GM23338 (cell line): Measurements from ENCODE around the gene MFAP4. TPM values are rescaled to one million over a fixed set of nuclear protein-coding genes. Genes with fewer than 3 reads are reported as not detected.

Experiments
- ATAC-seq: fragments of 200-7000 bp; cut with Tn5 transposase; 3 replicates; pipeline ENCODE4 v1.9.1; 2020
- DNase-seq: peaks from one replicate; pipeline ENCODE4 v3.0.0-alpha.2; 2015; ENCODE audit warnings: low spot score
- H2AFZ ChIP-seq: fragments of 200-600 bp; sonication (generic); 2 replicates; pipeline ENCODE4 v1.8.0; 2016; ENCODE audit warnings: antibody characterized with exemption, mild to moderate bottlenecking, moderate library complexity
- H3F3A ChIP-seq: fragments of 200-600 bp; sonication (generic); replicated peaks from 2 replicates; pipeline ENCODE4 v1.8.0; 2017; ENCODE audit warnings: antibody characterized with exemption, mixed run types, low read depth
- H3K27ac ChIP-seq: fragments of 200-600 bp; sonication (generic); 2 replicates; pipeline ENCODE4 v1.6.1; 2016; ENCODE audit warnings: low read depth
- H3K27me3 ChIP-seq: fragments of 200-600 bp; sonication (generic); 2 replicates; pipeline ENCODE4 v1.8.0; 2016; ENCODE audit warnings: mild to moderate bottlenecking, mixed run types, moderate library complexity; ENCODE audit not compliant: insufficient read depth
- H3K36me3 ChIP-seq: fragments of 200-600 bp; sonication (generic); 2 replicates; pipeline ENCODE4 v1.8.0; 2016; ENCODE audit warnings: mild to moderate bottlenecking; ENCODE audit not compliant: insufficient read depth
- H3K4me1 ChIP-seq: fragments of 200-600 bp; sonication (generic); 2 replicates; pipeline ENCODE4 v1.8.0; 2016; ENCODE audit warnings: mild to moderate bottlenecking, moderate library complexity; ENCODE audit not compliant: insufficient read depth
- H3K4me2 ChIP-seq: fragments of 200-600 bp; sonication (generic); 2 replicates; pipeline ENCODE4 v1.7.1; 2017; ENCODE audit warnings: mixed run types
- H3K4me3 ChIP-seq: fragments of 200-600 bp; sonication (generic); 2 replicates; pipeline ENCODE4 v1.6.1; 2016; ENCODE audit warnings: mixed run types
- H3K79me2 ChIP-seq: fragments of 200-600 bp; sonication (generic); replicated peaks from 2 replicates; pipeline ENCODE4 v1.8.0; 2017; ENCODE audit warnings: mild to moderate bottlenecking; ENCODE audit not compliant: insufficient read depth
- H3K9me2 ChIP-seq: fragments of 200-600 bp; sonication (generic); 2 replicates; pipeline ENCODE4 v1.8.0; 2017; ENCODE audit not compliant: insufficient read depth
- H4K20me1 ChIP-seq: fragments of 200-600 bp; sonication (generic); replicated peaks from 2 replicates; pipeline ENCODE4 v1.8.0; 2017; ENCODE audit warnings: mild to moderate bottlenecking; ENCODE audit not compliant: insufficient read depth
- H3K27ac Mint-ChIP-seq: 2 replicates; pipeline ENCODE4 v1.8.0; 2020; ENCODE audit warnings: inconsistent platforms, mild to moderate bottlenecking, moderate library complexity, mixed read lengths
- H3K27me3 Mint-ChIP-seq: 3 replicates; pipeline ENCODE4 v1.8.0; 2022; ENCODE audit warnings: low read depth, mild to moderate bottlenecking, moderate library complexity, mixed read lengths, inconsistent platforms; ENCODE audit not compliant: insufficient read depth, poor library complexity
- H3K36me3 Mint-ChIP-seq: 3 replicates; pipeline ENCODE4 v1.8.0; 2021; ENCODE audit warnings: low read depth, mild to moderate bottlenecking, inconsistent platforms, moderate library complexity, mixed read lengths
- H3K4me1 Mint-ChIP-seq: 3 replicates; pipeline ENCODE4 v1.8.0; 2020; ENCODE audit warnings: mild to moderate bottlenecking, inconsistent platforms, mixed read lengths
- H3K4me3 Mint-ChIP-seq: 3 replicates; pipeline ENCODE4 v1.8.0; 2021; ENCODE audit warnings: moderate library complexity, mild to moderate bottlenecking, inconsistent platforms, mixed read lengths
- H3K9me3 Mint-ChIP-seq: 3 replicates; pipeline ENCODE4 v1.8.0; 2020; ENCODE audit warnings: moderate library complexity, mild to moderate bottlenecking, inconsistent platforms, mixed read lengths
- CTCF ChIP-seq, 2 experiments: fragments of 200-600 bp in 1 of 2; sonication (generic) in 1 of 2; conservative IDR thresholded peaks; 2 replicates each; pipeline versions ENCODE4 v1.5.1 to v1.6.1; 2016 to 2017; ENCODE audit warnings: antibody characterized with exemption in 2 of 2, low read depth in 2 of 2, mild to moderate bottlenecking in 2 of 2, moderate library complexity in 1 of 2
- EZH2 ChIP-seq: fragments of 200-600 bp; sonication (generic); IDR thresholded peaks from one replicate; pipeline ENCODE4 v1.8.0; 2017; ENCODE audit warnings: antibody characterized with exemption, mild to moderate bottlenecking, low read depth; ENCODE audit not compliant: unreplicated experiment
- EZH2phosphoT487 ChIP-seq: fragments of 200-600 bp; sonication (generic); IDR thresholded peaks from one replicate; pipeline ENCODE4 v1.8.1; 2018; ENCODE audit warnings: antibody characterized with exemption; ENCODE audit not compliant: unreplicated experiment
- POLR2AphosphoS5 ChIP-seq: IDR thresholded peaks from 2 replicates; pipeline ENCODE4 v1.6.1; 2016; ENCODE audit warnings: antibody characterized with exemption, low read depth
- REST ChIP-seq: IDR thresholded peaks from one replicate; pipeline ENCODE4 v1.6.1; 2018; ENCODE audit warnings: antibody characterized with exemption; ENCODE audit not compliant: unreplicated experiment
- ZNF114 ChIP-seq: fragments of 250-450 bp; sonication (Bioruptor Pico); IDR thresholded peaks from 2 replicates; pipeline ENCODE4 v1.5.0; 2020; ENCODE audit warnings: mild to moderate bottlenecking, moderate library complexity
- polyA plus RNA-seq: library from polyadenylated mRNA; unstranded; fragments of >200 nt; fragmentation: Nextera tagmentation; extraction: Ambion mirVana; gene quantifications from 2 replicates; pipeline ENCODE4 v1.2.1, GENCODE V29; 2016
- total RNA-seq: library from RNA; depleted of rRNA; stranded (reverse); fragments of >200 nt; shearing (Covaris generic); gene quantifications from 2 replicates; pipeline ENCODE4 v1.2.3, GENCODE V29; 2014

Gene MFAP4
- total and polyA plus RNA-seq, 2 experiments from 2014 or later: 7.7 to 9.7 TPM

- no peak overlapping the region; the same call in 2 of the 3 replicates for H3K4me3 Mint-ChIP-seq
- peak; percentile 33 for DNase-seq
- no peak overlapping the region; the same call in 1 of the 2 replicates for H3K27ac ChIP-seq
- H3K27me3 Mint-ChIP-seq: peaks cover 17% of the 10 kb centered on the region
- peak overlapping the region; percentile 12; the same call in 1 of the 2 replicates for H3K27ac Mint-ChIP-seq
- H3K36me3 Mint-ChIP-seq: peaks cover 5% of the 10 kb centered on the region; the same call in 2 of the 3 replicates
- no peaks in the 10 kb centered on the region for H4K20me1 ChIP-seq
- H3F3A ChIP-seq: no peaks in the 10 kb centered on the region; the same call in 1 of the 2 replicates
- TF ChIP-seq CTCF (conservative IDR thresholded peaks at IDR 0.05; ENCODE audit: low read depth in 2 of 2) (no peak), POLR2AphosphoS5 (no peak), REST (no peak), EZH2phosphoT487 (no peak), EZH2 (no peak)
- H3K9me3 Mint-ChIP-seq: no peaks in the 10 kb centered on the region
- no peaks in the 10 kb centered on the region for H3K79me2 ChIP-seq
- H3K4me1 ChIP-seq: peaks cover 27% of the 10 kb centered on the region
- peaks cover 41% of the 10 kb centered on the region for H3K4me1 Mint-ChIP-seq
- no peak overlapping the region for H3K4me3 ChIP-seq
- H3K36me3 ChIP-seq: no peaks in the 10 kb centered on the region
- H3K4me2 ChIP-seq: no peak overlapping the region
- H2AFZ ChIP-seq: no peak overlapping the region
- H3K9me2 ChIP-seq: no peaks in the 10 kb centered on the region
- H3K27me3 ChIP-seq: no peaks in the 10 kb centered on the region
- ATAC-seq: no peak
These were observed 45.1 kb downstream of the MFAP4 start for GRCh38 chr17:19341641-19342610.

- H2AFZ ChIP-seq: no peak overlapping the region
- H3K4me3 Mint-ChIP-seq: no peak overlapping the region; the same call in 2 of the 3 replicates
- H3K4me3 ChIP-seq: no peak overlapping the region
- no peaks in the 10 kb centered on the region for H3K36me3 ChIP-seq
- no peak overlapping the region for H3K27ac Mint-ChIP-seq
- no peaks in the 10 kb centered on the region; the same call in 1 of the 2 replicates for H3F3A ChIP-seq
- DNase-seq (no peak), ATAC-seq (no peak)
- TF ChIP-seq ZNF114 (CRISPR knock-in tag): no peak
- TF ChIP-seq POLR2AphosphoS5: peak; percentile 12; the same call in 1 of the 2 replicates
- H3K27ac ChIP-seq: no peak overlapping the region; the same call in 1 of the 2 replicates
- H3K27me3 ChIP-seq: no peaks in the 10 kb centered on the region
- H3K79me2 ChIP-seq: no peaks in the 10 kb centered on the region
- H3K9me2 ChIP-seq: no peaks in the 10 kb centered on the region
- no peak overlapping the region for H3K4me2 ChIP-seq
- H3K27me3 Mint-ChIP-seq: peaks cover 19% of the 10 kb centered on the region
- H3K4me1 ChIP-seq: peaks cover 27% of the 10 kb centered on the region
- H3K9me3 Mint-ChIP-seq: no peaks in the 10 kb centered on the region
- peaks cover 42% of the 10 kb centered on the region for H3K4me1 Mint-ChIP-seq
- H3K36me3 Mint-ChIP-seq: peaks cover 2% of the 10 kb centered on the region; the same call in 2 of the 3 replicates
- no peaks in the 10 kb centered on the region for H4K20me1 ChIP-seq
These were observed 45.8 kb downstream of the MFAP4 start for GRCh38 chr17:19341211-19341631.
